Gastrocnemius medialis (tissue), 4 donors: ENCODE data around the gene GDF7.

ENCODE experiments used
- POLR2A ChIP-seq, 2 donors: fragments of 450-650 bp; IDR thresholded peaks; one replicate each; pipeline ENCODE4 v1.6.1; 2017; ENCODE audit warnings: antibody characterized with exemption in 2 of 2, mild to moderate bottlenecking in 2 of 2, moderate library complexity in 2 of 2
- TF ChIP-seq, protein P1 (sequence below), 5 experiments: fragments of 450-650 bp in 3 of 5; fragments of 200-600 bp in 2 of 5; sonication (generic) in 2 of 5; IDR thresholded peaks in 4 of 5; conservative IDR thresholded peaks in 1 of 5; 1 replicate in 4 of 5; 2 replicates in 1 of 5; pipeline ENCODE4 v1.5.1; 2016 to 2019; ENCODE audit warnings: antibody characterized with exemption in 5 of 5, mild to moderate bottlenecking in 3 of 5, moderate library complexity in 3 of 5

DNA sequence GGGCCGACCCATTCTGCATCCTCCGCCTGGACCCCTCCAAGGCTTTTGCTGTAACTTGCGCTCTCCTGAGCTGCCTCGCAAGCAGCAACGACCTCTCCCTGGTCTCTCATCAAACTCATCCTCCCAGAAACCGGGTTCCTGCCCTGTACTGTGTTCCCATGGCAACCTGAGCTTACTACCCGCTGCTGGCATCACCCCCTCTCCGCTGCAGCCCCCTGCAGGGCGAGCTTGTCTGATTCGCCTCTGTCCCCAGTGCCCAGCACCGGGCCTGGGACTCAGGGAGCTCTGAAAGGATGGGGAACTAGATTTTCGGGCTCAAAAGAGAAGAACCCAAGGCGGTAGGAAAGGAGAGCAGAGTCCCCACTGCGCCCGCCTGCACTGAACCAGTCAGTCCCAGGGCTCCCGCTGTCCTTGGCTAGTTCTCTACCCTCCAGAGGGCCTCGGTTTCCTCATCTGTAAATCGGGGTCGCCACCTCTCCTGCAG lies 16.5 kb upstream of the GDF7 start:
- TF ChIP-seq, protein P1, sequence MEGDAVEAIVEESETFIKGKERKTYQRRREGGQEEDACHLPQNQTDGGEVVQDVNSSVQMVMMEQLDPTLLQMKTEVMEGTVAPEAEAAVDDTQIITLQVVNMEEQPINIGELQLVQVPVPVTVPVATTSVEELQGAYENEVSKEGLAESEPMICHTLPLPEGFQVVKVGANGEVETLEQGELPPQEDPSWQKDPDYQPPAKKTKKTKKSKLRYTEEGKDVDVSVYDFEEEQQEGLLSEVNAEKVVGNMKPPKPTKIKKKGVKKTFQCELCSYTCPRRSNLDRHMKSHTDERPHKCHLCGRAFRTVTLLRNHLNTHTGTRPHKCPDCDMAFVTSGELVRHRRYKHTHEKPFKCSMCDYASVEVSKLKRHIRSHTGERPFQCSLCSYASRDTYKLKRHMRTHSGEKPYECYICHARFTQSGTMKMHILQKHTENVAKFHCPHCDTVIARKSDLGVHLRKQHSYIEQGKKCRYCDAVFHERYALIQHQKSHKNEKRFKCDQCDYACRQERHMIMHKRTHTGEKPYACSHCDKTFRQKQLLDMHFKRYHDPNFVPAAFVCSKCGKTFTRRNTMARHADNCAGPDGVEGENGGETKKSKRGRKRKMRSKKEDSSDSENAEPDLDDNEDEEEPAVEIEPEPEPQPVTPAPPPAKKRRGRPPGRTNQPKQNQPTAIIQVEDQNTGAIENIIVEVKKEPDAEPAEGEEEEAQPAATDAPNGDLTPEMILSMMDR (IDR thresholded peaks at IDR 0.05 in 4 of 5, conservative IDR thresholded peaks at IDR 0.05 in 1 of 5), result no peak
- TF ChIP-seq POLR2A (IDR thresholded peaks at IDR 0.05), result no peak
